LNCaP clone FGC (cell line): ENCODE data around the gene FZD2.
"Not testable (repeated sequence)": the region's sequence is repeated elsewhere in the genome, so short reads cannot be mapped to it uniquely, and the experiment has no call there.

ENCODE experiments used
- DNase-seq: peaks from one replicate; pipeline ENCODE4 v3.0.0-alpha.2; 2011; ENCODE audit warnings: low read depth
- H3K4me3 ChIP-seq: 2 replicates; pipeline ENCODE4 v1.5.1; 2011; ENCODE audit warnings: mild to moderate bottlenecking, low read depth, low read length, control low read depth
- CTCF ChIP-seq: IDR thresholded peaks from 2 replicates; pipeline ENCODE4 v1.5.1; 2012; ENCODE audit warnings: mild to moderate bottlenecking; ENCODE audit not compliant: control insufficient read depth, insufficient read depth; ENCODE audit errors: extremely low read depth

Gene FZD2

GRCh38 chr17:44585315-44585714 lies 28.0 kb downstream of the FZD2 start:
- TF ChIP-seq CTCF, result no peak
- DNase-seq, result no peak
- no peak overlapping the region for H3K4me3 ChIP-seq

- H3K4me3 ChIP-seq, result no peak overlapping the region
- TF ChIP-seq CTCF, result no peak
- DNase-seq, result no peak
Measured at GRCh38 chr17:44587339-44587738, 30.1 kb downstream of the FZD2 start.

- no peak for TF ChIP-seq CTCF
- H3K4me3 ChIP-seq, result no peak overlapping the region
- DNase-seq, result no peak
Measured at GRCh38 chr17:44589316-44590071, 32.2 kb downstream of the FZD2 start.

- DNase-seq, H3K4me3 ChIP-seq: not testable (repeated sequence)
Measured at GRCh38 chr17:44590072-44590462, 32.8 kb downstream of the FZD2 start.

- DNase-seq, H3K4me3 ChIP-seq: not testable (repeated sequence)
Measured at GRCh38 chr17:44590762-44591161, 33.5 kb downstream of the FZD2 start.

GRCh38 chr17:44591206-44591605 lies 33.9 kb downstream of the FZD2 start:
- no peak for DNase-seq
- TF ChIP-seq CTCF, result no peak
- H3K4me3 ChIP-seq, result no peak overlapping the region

- H3K4me3 ChIP-seq, result no peak overlapping the region
- no peak for DNase-seq
- TF ChIP-seq CTCF, result no peak
Measured at GRCh38 chr17:44593156-44593555, 35.9 kb downstream of the FZD2 start.

GRCh38 chr17:44595216-44595775 lies 38.0 kb downstream of the FZD2 start:
- no peak for DNase-seq

More at GRCh38 chr17:44595216-44595775, 38.0 kb downstream of the FZD2 start:
- H3K4me3 ChIP-seq, result no peak overlapping the region
- TF ChIP-seq CTCF, result no peak
